Left colon (tissue), 2 donors: ENCODE measurements around the gene ZC3H8. TPM values are rescaled to one million over a fixed set of nuclear protein-coding genes. Genes with fewer than 3 reads are reported as not detected.
"Not testable (repeated sequence)": the region's sequence is repeated elsewhere in the genome, so short reads cannot be mapped to it uniquely, and the experiment has no call there.

Experiments
- ATAC-seq: fragments of 200-7000 bp; cut with Tn5 transposase; one replicate; pipeline ENCODE4 v1.9.1; 2020; ENCODE audit warnings: mild to moderate bottlenecking, moderate library complexity
- DNase-seq, 2 donors: peaks; one replicate each; pipeline ENCODE4 v3.0.0-alpha.2; 2020
- intact Hi-C, 2 donors: fragments of 100-400 bp; cut with DNase I in 1 of 2; cut with micrococcal nuclease in 1 of 2; formaldehyde crosslinking; loops; one replicate each; pipeline versions ENCODE4 v1.11.2 to v1.14.0; 2022; cut with DNase I, micrococcal nuclease
- total RNA-seq, 2 donors: library from RNA; stranded (reverse); fragmentation: NEBNext Ultra II Directional; extraction: Animal tissue kit (Norgen Biotek cat#: 25700); gene quantifications; one replicate each; pipeline ENCODE4 v1.2.1, GENCODE V29; 2021
- donor health status: DM: no; HTN: no; CAD: no.
- donor health status: DM: yes; HTN: yes; CAD: no.

The ZC3H8 gene
- total RNA-seq, 2 donors from 2014 or later: 5.1 to 8.1 TPM

GRCh38 chr2:112207905-112208304, 46.9 kb downstream of the ZC3H8 start:
- intact Hi-C loops, DNase-seq, ATAC-seq: not testable (repeated sequence)

GRCh38 chr2:112204411-112204810, 50.4 kb downstream of the ZC3H8 start:
- intact Hi-C loops: no loop called here
- ATAC-seq: no peak

GRCh38 chr2:112201696-112202430, 53.0 kb downstream of the ZC3H8 start:
- intact Hi-C loops: no loop called here
- ATAC-seq: no peak
- DNase-seq: no peak

More at GRCh38 chr2:112204411-112204810, 50.4 kb downstream of the ZC3H8 start:
- no peak for DNase-seq

GRCh38 chr2:112199188-112199587, 55.7 kb downstream of the ZC3H8 start:
- intact Hi-C loops: no loop called here
- DNase-seq: no peak
- no peak for ATAC-seq

GRCh38 chr2:112198780-112199179, 56.1 kb downstream of the ZC3H8 start:
- intact Hi-C loops: no loop called here
- ATAC-seq: no peak
- no peak for DNase-seq

- ATAC-seq (no peak), DNase-seq (no peak)
- intact Hi-C loops: no loop called here
These were observed 57.0 kb downstream of the ZC3H8 start for GRCh38 chr2:112197868-112198267.

- intact Hi-C loops: no loop called here
- DNase-seq: no peak
These were observed 58.9 kb downstream of the ZC3H8 start for GRCh38 chr2:112195950-112196349.

GRCh38 chr2:112195167-112195766, 59.6 kb downstream of the ZC3H8 start:
- no peak for ATAC-seq
- intact Hi-C loops: no loop called here
- no peak for DNase-seq

More at GRCh38 chr2:112195950-112196349, 58.9 kb downstream of the ZC3H8 start:
- ATAC-seq: no peak

- intact Hi-C loops: no loop called here
- ATAC-seq (no peak), DNase-seq (no peak)
These were observed 60.4 kb downstream of the ZC3H8 start for GRCh38 chr2:112194482-112194881.

- DNase-seq (no peak), ATAC-seq (no peak)
- intact Hi-C loops: no loop called here
These were observed 60.8 kb downstream of the ZC3H8 start for GRCh38 chr2:112194028-112194427.

- DNase-seq (no peak), ATAC-seq (no peak)
- intact Hi-C loops: no loop called here
These were observed 65.8 kb downstream of the ZC3H8 start for GRCh38 chr2:112189001-112189556.

- DNase-seq (peak in 1 of 2 donors; percentile 28), ATAC-seq (peak; percentile 59)
- intact Hi-C loops: no loop called here
These were observed 66.8 kb downstream of the ZC3H8 start for GRCh38 chr2:112187805-112188596.

- intact Hi-C loops: no loop called here
- no peak for ATAC-seq
- DNase-seq: no peak
These were observed 67.7 kb downstream of the ZC3H8 start for GRCh38 chr2:112187046-112187715.

GRCh38 chr2:112185131-112185530, 69.7 kb downstream of the ZC3H8 start:
- ATAC-seq: no peak
- intact Hi-C loops: no loop called here
- no peak for DNase-seq

GRCh38 chr2:112184121-112184520, 70.7 kb downstream of the ZC3H8 start:
- intact Hi-C loops: no loop called here

GRCh38 chr2:112183327-112184025, 71.4 kb downstream of the ZC3H8 start:
- DNase-seq (no peak), ATAC-seq (no peak)
- intact Hi-C loops: no loop called here

More at GRCh38 chr2:112184121-112184520, 70.7 kb downstream of the ZC3H8 start:
- ATAC-seq (no peak), DNase-seq (no peak)

GRCh38 chr2:112182581-112183034, 72.2 kb downstream of the ZC3H8 start:
- DNase-seq (peak in 1 of 2 donors; percentile 16), ATAC-seq (no peak)
- intact Hi-C loops: no loop called here
